Fibroblast of lung (primary cell): ENCODE measurements around the gene TYSND1.

ENCODE experiments used
- EZH2 ChIP-seq: IDR thresholded peaks from 2 replicates; pipeline ENCODE4 v1.5.1; 2012; ENCODE audit warnings: low read length, control low read depth, mild to moderate bottlenecking; ENCODE audit errors: missing control alignments
- TF ChIP-seq, protein P1 (sequence below), 2 donors: IDR thresholded peaks in 1 of 2; conservative IDR thresholded peaks in 1 of 2; 1 replicate in 1 of 2; 2 replicates in 1 of 2; pipeline ENCODE4 v1.5.1; 2011 to 2012; ENCODE audit warnings: low read length in 2 of 2, control low read depth in 1 of 2, inconsistent platforms in 1 of 2, low read depth in 1 of 2, mild to moderate bottlenecking in 1 of 2

- TF ChIP-seq, protein P1, sequence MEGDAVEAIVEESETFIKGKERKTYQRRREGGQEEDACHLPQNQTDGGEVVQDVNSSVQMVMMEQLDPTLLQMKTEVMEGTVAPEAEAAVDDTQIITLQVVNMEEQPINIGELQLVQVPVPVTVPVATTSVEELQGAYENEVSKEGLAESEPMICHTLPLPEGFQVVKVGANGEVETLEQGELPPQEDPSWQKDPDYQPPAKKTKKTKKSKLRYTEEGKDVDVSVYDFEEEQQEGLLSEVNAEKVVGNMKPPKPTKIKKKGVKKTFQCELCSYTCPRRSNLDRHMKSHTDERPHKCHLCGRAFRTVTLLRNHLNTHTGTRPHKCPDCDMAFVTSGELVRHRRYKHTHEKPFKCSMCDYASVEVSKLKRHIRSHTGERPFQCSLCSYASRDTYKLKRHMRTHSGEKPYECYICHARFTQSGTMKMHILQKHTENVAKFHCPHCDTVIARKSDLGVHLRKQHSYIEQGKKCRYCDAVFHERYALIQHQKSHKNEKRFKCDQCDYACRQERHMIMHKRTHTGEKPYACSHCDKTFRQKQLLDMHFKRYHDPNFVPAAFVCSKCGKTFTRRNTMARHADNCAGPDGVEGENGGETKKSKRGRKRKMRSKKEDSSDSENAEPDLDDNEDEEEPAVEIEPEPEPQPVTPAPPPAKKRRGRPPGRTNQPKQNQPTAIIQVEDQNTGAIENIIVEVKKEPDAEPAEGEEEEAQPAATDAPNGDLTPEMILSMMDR (conservative IDR thresholded peaks at IDR 0.05 in 1 of 2, IDR thresholded peaks at IDR 0.05 in 1 of 2; ENCODE audit: low read depth in 1 of 2, low read length in 2 of 2) = peak in 1 of 2 donors; percentile 16
- TF ChIP-seq EZH2 = no peak
Observed at GRCh38 chr10:70145666-70146488, 623 bp downstream of the TYSND1 start.
